Osteocyte (in vitro differentiated cells): Measurements from ENCODE around the gene STK16. TPM values are rescaled to one million over a fixed set of nuclear protein-coding genes. Genes with fewer than 3 reads are reported as not detected.

Experiments
- DNase-seq: peaks from one replicate; pipeline ENCODE4 v3.0.0; 2021; ENCODE audit warnings: mixed read lengths; ENCODE audit not compliant: unreplicated experiment; ENCODE audit errors: extremely low spot score
- H3K27ac Mint-ChIP-seq: one replicate; pipeline ENCODE4 v1.8.0; 2021; ENCODE audit warnings: mild to moderate bottlenecking, mixed read lengths; ENCODE audit not compliant: unreplicated experiment
- H3K27me3 Mint-ChIP-seq: one replicate; pipeline ENCODE4 v1.8.0; 2021; ENCODE audit warnings: mixed read lengths; ENCODE audit not compliant: unreplicated experiment
- H3K36me3 Mint-ChIP-seq: one replicate; pipeline ENCODE4 v1.8.0; 2021; ENCODE audit warnings: mixed read lengths; ENCODE audit not compliant: unreplicated experiment
- H3K4me1 Mint-ChIP-seq: one replicate; pipeline ENCODE4 v1.8.0; 2021; ENCODE audit warnings: mixed read lengths; ENCODE audit not compliant: unreplicated experiment
- H3K4me3 Mint-ChIP-seq: one replicate; pipeline ENCODE4 v1.8.0; 2021; ENCODE audit warnings: mild to moderate bottlenecking, moderate library complexity, mixed read lengths; ENCODE audit not compliant: unreplicated experiment
- H3K9me3 Mint-ChIP-seq: one replicate; pipeline ENCODE4 v1.8.0; 2021; ENCODE audit warnings: mixed read lengths; ENCODE audit not compliant: unreplicated experiment
- CTCF ChIP-seq: fragments of 200-600 bp; sonication (generic); IDR thresholded peaks from 2 replicates; pipeline ENCODE4 v1.5.0; 2021; ENCODE audit warnings: antibody characterized with exemption, mild to moderate bottlenecking, moderate library complexity
- total RNA-seq: library from RNA; stranded (reverse); gene quantifications from 2 replicates; pipeline ENCODE4 v1.2.1, GENCODE V29; 2021

STK16 gene
- total RNA-seq, 1 donor from 2014 or later: 28.3 TPM

- no peaks in the 10 kb centered on the region for H3K9me3 Mint-ChIP-seq
- DNase-seq: no peak
- peak overlapping the region; percentile 89 for H3K4me3 Mint-ChIP-seq
- peaks cover 25% of the 10 kb centered on the region for H3K4me1 Mint-ChIP-seq
- H3K27me3 Mint-ChIP-seq: no peaks in the 10 kb centered on the region
- TF ChIP-seq CTCF: no peak
- H3K27ac Mint-ChIP-seq: peak overlapping the region; percentile 57
- H3K36me3 Mint-ChIP-seq: peaks cover 7% of the 10 kb centered on the region
These were observed 38.0 kb upstream of the STK16 start for GRCh38 chr2:219207134-219207883.

- H3K36me3 Mint-ChIP-seq: peaks cover 7% of the 10 kb centered on the region
- H3K4me3 Mint-ChIP-seq: peak overlapping the region; percentile 89
- no peaks in the 10 kb centered on the region for H3K9me3 Mint-ChIP-seq
- TF ChIP-seq CTCF: no peak
- peak overlapping the region; percentile 57 for H3K27ac Mint-ChIP-seq
- H3K4me1 Mint-ChIP-seq: peaks cover 25% of the 10 kb centered on the region
- no peak for DNase-seq
- H3K27me3 Mint-ChIP-seq: no peaks in the 10 kb centered on the region
These were observed 37.2 kb upstream of the STK16 start for GRCh38 chr2:219207884-219208740.

GRCh38 chr2:219209236-219210195 is 35.8 kb upstream of the STK16 start:
- Mint-ChIP-seq H3K36me3 (peaks cover 17% of the 10 kb centered on the region), H3K27me3 (no peaks in the 10 kb centered on the region), H3K27ac (no peak overlapping the region), H3K4me1 (peaks cover 25% of the 10 kb centered on the region), H3K9me3 (no peaks in the 10 kb centered on the region), H3K4me3 (no peak overlapping the region)
- TF ChIP-seq CTCF: no peak
- no peak for DNase-seq

- H3K27me3 Mint-ChIP-seq: no peaks in the 10 kb centered on the region
- no peak for DNase-seq
- peaks cover 25% of the 10 kb centered on the region for H3K4me1 Mint-ChIP-seq
- H3K36me3 Mint-ChIP-seq: peaks cover 22% of the 10 kb centered on the region
- H3K27ac Mint-ChIP-seq: no peak overlapping the region
- TF ChIP-seq CTCF: no peak
- no peaks in the 10 kb centered on the region for H3K9me3 Mint-ChIP-seq
- no peak overlapping the region for H3K4me3 Mint-ChIP-seq
These were observed 34.9 kb upstream of the STK16 start for GRCh38 chr2:219210196-219210885.
